ENCODE results near the gene FAM227A. TPM values are rescaled to one million over a fixed set of nuclear protein-coding genes. Genes with fewer than 3 reads are reported as not detected.
A peak's percentile ranks its signal among the peaks of the same experiment; 100 is the strongest.

Gene FAM227A
- total RNA-seq: 1 to 10 TPM; 5.9 to 8.8 TPM
- polyA plus RNA-seq (ENCODE audit: insufficient read length in 2 of 2): 1 to 10 TPM; 6.5 to 9.4 TPM
- long read RNA-seq, donor 1: 0 reads
- long read RNA-seq, donor 2: 0 reads
- long read RNA-seq, donor 3: 0 reads
- long read RNA-seq, donor 4: 0 reads

DNA sequence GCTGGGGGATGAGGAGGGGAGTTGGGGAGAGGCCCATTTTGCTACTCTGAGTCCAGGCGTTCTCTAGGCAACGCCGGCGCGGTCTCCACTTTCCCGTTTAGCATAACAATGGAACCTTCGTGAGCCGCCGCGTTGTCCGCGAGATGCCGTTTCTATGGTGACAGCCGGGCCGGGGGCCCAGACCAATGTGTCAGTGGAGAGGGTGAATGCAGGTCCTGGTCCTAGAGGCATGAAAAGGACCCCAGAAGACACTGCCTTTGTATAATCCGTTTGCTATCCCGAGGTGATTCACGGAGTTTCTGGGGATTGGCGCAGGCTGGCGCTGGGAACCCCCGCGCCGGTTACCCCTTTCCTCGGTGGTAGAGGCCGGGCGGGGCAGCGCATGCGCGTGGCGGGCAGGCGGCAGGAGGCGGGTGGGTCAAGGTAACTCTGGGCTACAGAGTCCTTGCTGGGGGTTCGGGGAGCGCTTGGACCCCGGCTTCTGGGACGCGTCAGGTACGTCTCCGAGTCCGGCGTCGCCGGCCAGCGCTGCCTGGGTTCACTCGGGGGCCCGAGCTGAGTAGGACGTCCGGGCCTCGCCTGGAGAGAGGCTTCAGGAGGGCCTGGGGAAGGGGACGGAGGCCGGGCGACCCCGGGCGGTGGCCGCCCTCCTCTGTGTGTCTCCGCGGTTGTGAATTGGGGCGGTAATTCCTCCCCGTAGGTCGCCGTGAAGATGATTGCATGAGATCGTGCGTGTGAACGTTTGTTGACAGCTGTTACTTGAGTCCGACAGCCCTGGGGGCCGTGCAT, at the start of gene FAM227A, which contains the start of gene CBY1:
Gene FAM227A (minus strand): TSS at position 137 of the 789 bp plus-strand sequence. CDS start 6,224 bp downstream, outside the sequence.
Gene CBY1 (plus strand): TSS at position 383 of the 789 bp plus-strand sequence. CDS start 11,417 bp downstream, outside the sequence.
- Histone ChIP-seq H3K27me3 (ENCODE audit: control insufficient read depth, insufficient read depth, low read length) (no peaks in the 10 kb centered on the region), H3K27ac (ENCODE audit: low read depth, low read length) (peak within 1 kb of the TSS; percentile 83), H3K4me3 (ENCODE audit: low read depth, low read length) (peak within 1 kb of the TSS; percentile 85), H3K9me3 (ENCODE audit: control insufficient read depth, insufficient read depth, low read length) (no peaks in the 10 kb centered on the region), H3K36me3 (ENCODE audit: control insufficient read depth, insufficient read depth, low read length) (peaks cover 6% of the 10 kb centered on the region), H3K4me1 (ENCODE audit: control insufficient read depth, insufficient read depth, low read length) (peaks cover 18% of the 10 kb centered on the region)
- DNase-seq (ENCODE audit: low read depth in 4 of 6, low spot score in 6 of 6): peak; percentile 86 to 97 (median 90)
- 0% methylated on average over 64 of the region's 66 CpGs for WGBS (ENCODE audit: insufficient coverage)

DNA sequence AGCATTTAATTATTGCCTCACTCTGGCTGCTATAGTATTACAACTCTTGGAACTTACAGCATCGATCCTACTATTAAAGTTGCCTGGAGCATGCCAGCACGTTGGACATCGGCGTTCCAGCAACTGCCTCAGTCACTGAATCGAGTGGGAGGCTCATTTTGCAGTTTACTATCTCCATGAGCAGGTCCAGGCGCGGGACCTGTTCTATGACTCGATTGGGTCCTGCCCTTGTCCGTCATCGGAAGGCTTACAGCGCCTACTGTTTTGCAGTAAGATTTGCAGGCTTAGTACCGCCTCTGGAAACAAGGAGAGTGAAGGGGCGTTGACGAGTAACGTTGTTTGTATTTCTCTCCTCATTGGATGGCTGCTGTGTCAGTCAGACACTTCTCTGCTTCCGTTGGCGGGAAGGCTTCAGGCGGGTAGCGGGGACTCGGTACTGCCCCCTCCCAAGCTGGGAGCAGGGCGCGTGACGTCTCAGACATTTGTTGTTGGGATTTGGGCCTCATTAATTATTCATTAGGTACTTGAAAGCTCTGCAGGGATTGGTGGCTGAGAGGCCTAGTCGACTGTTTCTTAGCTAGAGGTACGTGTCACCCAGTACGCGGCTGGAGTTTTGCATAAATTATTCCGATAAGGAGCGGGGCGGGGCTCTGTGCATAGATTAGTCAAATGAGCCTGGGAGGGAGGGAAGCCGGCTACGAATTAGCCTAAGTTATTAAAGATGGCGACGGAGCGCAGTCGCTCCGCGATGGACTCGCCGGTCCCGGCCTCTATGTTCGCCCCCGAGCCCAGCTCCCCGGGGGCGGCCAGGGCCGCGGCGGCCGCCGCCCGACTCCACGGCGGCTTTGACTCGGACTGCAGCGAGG, 49.3 kb upstream of the FAM227A start, which contains the start of gene GTPBP1:
Gene GTPBP1 (plus strand): TSS at position 710 of the 866 bp plus-strand sequence. CDS start 12 bp downstream, at position 722.
- H3K36me3 ChIP-seq (ENCODE audit: control insufficient read depth, insufficient read depth, low read length): peaks cover 4% of the 10 kb centered on the region
- peaks cover 10% of the 10 kb centered on the region for H3K4me1 ChIP-seq (ENCODE audit: control insufficient read depth, insufficient read depth, low read length)
- DNase-seq (ENCODE audit: low read depth in 4 of 6, low spot score in 6 of 6): peak; percentile 100
- no peaks in the 10 kb centered on the region for H3K27me3 ChIP-seq (ENCODE audit: control insufficient read depth, insufficient read depth, low read length)
- under 1% methylated on average over 55 of the region's 55 CpGs for WGBS (ENCODE audit: insufficient coverage)
- peak within 1 kb of the TSS; percentile 82 for H3K4me3 ChIP-seq (ENCODE audit: low read depth, low read length)
- peak within 1 kb of the TSS; percentile 92 for H3K27ac ChIP-seq (ENCODE audit: low read depth, low read length)
- H3K9me3 ChIP-seq (ENCODE audit: control insufficient read depth, insufficient read depth, low read length): no peaks in the 10 kb centered on the region

DNA sequence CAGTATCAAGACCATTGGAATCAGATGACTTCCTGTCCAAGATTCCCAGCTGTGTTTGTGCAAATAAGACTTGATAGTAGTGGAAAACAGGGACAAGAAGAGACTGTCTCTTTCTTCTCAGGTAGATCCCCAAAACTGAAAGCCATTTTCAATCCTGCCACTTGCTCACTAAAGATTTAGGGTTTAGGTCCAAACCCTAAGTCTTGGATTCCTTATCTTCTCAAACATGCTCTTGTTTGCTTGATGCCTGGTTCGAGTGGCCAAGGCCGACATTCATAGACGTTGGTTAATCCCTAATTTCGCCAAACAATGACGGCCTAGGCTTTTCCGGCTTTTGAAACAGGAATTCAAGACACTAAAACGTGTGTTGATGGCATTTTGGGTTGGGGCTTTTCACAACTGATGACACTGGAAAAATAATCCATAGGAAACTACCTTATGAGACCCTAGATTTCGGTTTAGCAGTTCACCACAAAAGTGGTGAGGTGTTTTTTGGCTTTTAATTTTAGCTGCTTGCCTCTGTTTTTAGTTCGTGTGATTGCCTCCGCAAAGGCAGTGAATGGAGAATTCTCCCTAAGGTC, 48.6 kb upstream of the FAM227A start:
- peak overlapping the region; percentile 82 for H3K4me3 ChIP-seq (ENCODE audit: low read depth, low read length)
- 44% methylated on average over 2 of the region's 10 CpGs for WGBS (ENCODE audit: insufficient coverage)
- no peaks in the 10 kb centered on the region for H3K9me3 ChIP-seq (ENCODE audit: control insufficient read depth, insufficient read depth, low read length)
- H3K27me3 ChIP-seq (ENCODE audit: control insufficient read depth, insufficient read depth, low read length): no peaks in the 10 kb centered on the region
- peaks cover 4% of the 10 kb centered on the region for H3K36me3 ChIP-seq (ENCODE audit: control insufficient read depth, insufficient read depth, low read length)
- peak overlapping the region; percentile 92 for H3K27ac ChIP-seq (ENCODE audit: low read depth, low read length)
- DNase-seq (ENCODE audit: low read depth in 4 of 6, low spot score in 6 of 6): no peak
- peaks cover 11% of the 10 kb centered on the region for H3K4me1 ChIP-seq (ENCODE audit: control insufficient read depth, insufficient read depth, low read length)

DNA sequence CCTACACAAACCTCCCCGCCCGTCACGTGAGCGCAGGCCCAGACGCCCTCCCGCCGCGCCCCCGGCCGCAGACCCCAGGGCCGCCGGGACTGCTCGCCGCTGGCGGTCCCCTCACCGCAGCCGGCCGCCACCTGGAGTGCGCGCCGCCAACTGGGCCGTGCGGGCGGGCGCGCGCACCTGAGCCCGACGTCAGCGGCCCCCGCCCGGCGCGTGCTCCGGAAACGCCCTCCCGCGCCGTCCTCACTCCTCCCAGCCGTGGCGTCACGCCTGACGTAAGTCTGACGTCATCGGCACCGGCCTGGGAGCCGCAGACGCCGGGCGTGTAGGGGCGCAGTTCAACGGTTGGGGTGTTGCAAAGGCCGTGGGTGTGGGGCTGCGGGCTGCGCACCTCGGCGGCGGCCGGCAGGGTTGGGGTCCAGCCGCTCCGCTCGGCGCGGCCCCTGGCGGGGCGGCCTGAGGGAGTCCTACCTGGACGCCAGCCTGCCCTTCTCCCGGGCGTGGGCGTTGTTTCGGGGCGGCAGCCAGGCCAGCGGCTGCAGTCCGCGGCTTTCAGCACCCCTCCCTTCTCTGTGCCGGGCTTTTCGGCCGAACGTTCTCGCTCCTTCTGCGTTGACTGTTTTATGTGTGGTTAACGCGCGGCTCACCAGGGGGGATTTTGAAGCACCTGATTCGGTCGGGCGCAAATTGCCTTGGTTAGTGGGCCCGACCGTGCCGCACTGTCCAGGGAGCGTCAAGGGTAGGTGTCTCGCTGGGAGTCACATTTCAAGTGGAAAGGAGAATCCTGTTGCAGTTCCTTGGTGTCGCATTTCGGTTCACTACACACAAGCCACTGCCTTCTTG, 44.8 kb upstream of the FAM227A start, which contains the start of gene JOSD1:
Gene JOSD1 (minus strand): TSS at position 155 of the 840 bp plus-strand sequence. CDS start 956 bp downstream, outside the sequence.
- peak; percentile 80 to 98 (median 92) for DNase-seq (ENCODE audit: low read depth in 4 of 6, low spot score in 6 of 6)
- Histone ChIP-seq H3K4me3 (ENCODE audit: low read depth, low read length) (peak within 1 kb of the TSS; percentile 81), H3K36me3 (ENCODE audit: control insufficient read depth, insufficient read depth, low read length) (no peaks in the 10 kb centered on the region), H3K27me3 (ENCODE audit: control insufficient read depth, insufficient read depth, low read length) (no peaks in the 10 kb centered on the region), H3K27ac (ENCODE audit: low read depth, low read length) (peak within 1 kb of the TSS; percentile 85), H3K4me1 (ENCODE audit: control insufficient read depth, insufficient read depth, low read length) (peaks cover 23% of the 10 kb centered on the region), H3K9me3 (ENCODE audit: control insufficient read depth, insufficient read depth, low read length) (no peaks in the 10 kb centered on the region)
- WGBS (ENCODE audit: insufficient coverage): under 1% methylated on average over 90 of the region's 94 CpGs

DNA sequence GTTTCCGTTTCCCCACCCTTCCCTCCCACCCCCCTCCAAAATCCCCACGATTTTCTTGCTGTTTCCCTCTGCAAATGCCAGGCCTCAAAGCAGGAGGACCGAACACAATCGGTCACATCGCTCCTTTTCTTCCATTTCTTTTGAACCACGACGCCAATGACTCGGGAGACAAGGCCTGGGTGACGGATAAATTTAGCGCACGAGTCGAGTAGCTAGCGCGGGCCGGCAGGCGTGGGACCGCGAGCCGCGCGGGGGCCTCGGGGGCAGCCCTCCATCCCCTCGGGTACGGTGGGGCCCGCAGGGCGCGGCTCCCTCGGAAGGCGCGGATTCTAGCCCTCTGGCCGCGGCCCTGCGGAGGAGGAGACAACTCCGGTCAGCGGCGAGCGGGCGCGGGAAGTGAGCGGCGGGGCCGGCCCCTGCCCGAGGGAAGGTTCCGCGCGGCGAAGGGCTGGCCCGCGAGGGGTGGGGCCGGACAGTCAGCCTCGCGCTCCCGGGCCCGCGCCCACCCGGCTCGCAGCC, 44.1 kb upstream of the FAM227A start:
- no peaks in the 10 kb centered on the region for H3K27me3 ChIP-seq (ENCODE audit: control insufficient read depth, insufficient read depth, low read length)
- no peaks in the 10 kb centered on the region for H3K36me3 ChIP-seq (ENCODE audit: control insufficient read depth, insufficient read depth, low read length)
- peak in 2 of 6 donors; percentile 6 to 55 for DNase-seq (ENCODE audit: low read depth in 4 of 6, low spot score in 6 of 6)
- peak overlapping the region; percentile 73 for H3K27ac ChIP-seq (ENCODE audit: low read depth, low read length)
- under 1% methylated on average over 57 of the region's 57 CpGs for WGBS (ENCODE audit: insufficient coverage)
- H3K9me3 ChIP-seq (ENCODE audit: control insufficient read depth, insufficient read depth, low read length): no peaks in the 10 kb centered on the region
- peak overlapping the region; percentile 81 for H3K4me3 ChIP-seq (ENCODE audit: low read depth, low read length)
- peaks cover 23% of the 10 kb centered on the region for H3K4me1 ChIP-seq (ENCODE audit: control insufficient read depth, insufficient read depth, low read length)

DNA sequence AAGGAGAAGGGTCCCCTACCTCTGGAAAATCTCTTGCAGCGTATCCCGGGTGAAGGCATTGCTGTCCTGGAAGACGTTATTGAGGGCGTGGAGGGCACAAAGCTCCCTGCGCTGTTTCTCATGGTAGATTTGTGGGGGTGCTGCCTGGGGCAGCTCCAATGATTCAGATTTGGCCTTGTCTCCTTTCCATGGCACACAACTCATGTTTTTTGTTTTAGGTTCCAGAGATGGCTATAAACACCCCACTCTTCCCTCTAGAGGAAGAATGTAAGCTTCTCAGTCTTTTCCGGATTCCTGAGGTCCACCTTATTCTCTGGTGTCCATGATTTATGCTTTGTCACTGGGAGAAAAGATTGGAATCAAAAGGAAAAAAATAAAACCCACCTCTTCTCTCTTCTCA, 43.6 kb upstream of the FAM227A start:
- H3K9me3 ChIP-seq (ENCODE audit: control insufficient read depth, insufficient read depth, low read length): no peaks in the 10 kb centered on the region
- H3K4me1 ChIP-seq (ENCODE audit: control insufficient read depth, insufficient read depth, low read length): peaks cover 23% of the 10 kb centered on the region
- H3K36me3 ChIP-seq (ENCODE audit: control insufficient read depth, insufficient read depth, low read length): peaks cover under 1% of the 10 kb centered on the region
- 6% methylated on average over 5 of the region's 6 CpGs for WGBS (ENCODE audit: insufficient coverage)
- H3K4me3 ChIP-seq (ENCODE audit: low read depth, low read length): peak overlapping the region; percentile 81
- H3K27me3 ChIP-seq (ENCODE audit: control insufficient read depth, insufficient read depth, low read length): no peaks in the 10 kb centered on the region
- peak overlapping the region; percentile 73 for H3K27ac ChIP-seq (ENCODE audit: low read depth, low read length)
- DNase-seq (ENCODE audit: low read depth in 4 of 6, low spot score in 6 of 6): peak in 2 of 6 donors; percentile 21 to 49

DNA sequence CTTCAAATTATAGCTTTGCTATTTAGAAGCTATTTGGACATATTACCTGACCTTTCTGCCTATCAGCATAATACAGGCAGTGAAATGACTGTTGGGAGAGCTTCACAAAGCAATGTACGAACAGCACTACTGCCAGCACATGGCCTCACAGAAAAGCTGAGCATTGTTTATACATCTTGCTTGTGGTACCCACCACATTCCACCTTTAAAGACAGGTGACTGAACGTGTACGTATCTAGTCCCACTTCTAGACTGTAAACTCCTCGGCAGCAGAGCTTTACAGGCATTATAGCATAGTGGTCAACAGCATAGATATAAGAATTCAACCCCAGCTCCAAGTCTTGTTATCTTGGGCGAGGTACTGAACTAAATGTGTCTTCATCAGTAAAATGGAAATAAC, 43.0 kb upstream of the FAM227A start:
- Histone ChIP-seq H3K27me3 (ENCODE audit: control insufficient read depth, insufficient read depth, low read length) (no peaks in the 10 kb centered on the region), H3K9me3 (ENCODE audit: control insufficient read depth, insufficient read depth, low read length) (no peaks in the 10 kb centered on the region), H3K4me1 (ENCODE audit: control insufficient read depth, insufficient read depth, low read length) (peaks cover 23% of the 10 kb centered on the region), H3K27ac (ENCODE audit: low read depth, low read length) (peak overlapping the region; percentile 73), H3K36me3 (ENCODE audit: control insufficient read depth, insufficient read depth, low read length) (peaks cover 7% of the 10 kb centered on the region), H3K4me3 (ENCODE audit: low read depth, low read length) (peak overlapping the region; percentile 81)
- no peak for DNase-seq (ENCODE audit: low read depth in 4 of 6, low spot score in 6 of 6)
- 79% methylated on average over 3 of the region's 5 CpGs for WGBS (ENCODE audit: insufficient coverage)

DNA sequence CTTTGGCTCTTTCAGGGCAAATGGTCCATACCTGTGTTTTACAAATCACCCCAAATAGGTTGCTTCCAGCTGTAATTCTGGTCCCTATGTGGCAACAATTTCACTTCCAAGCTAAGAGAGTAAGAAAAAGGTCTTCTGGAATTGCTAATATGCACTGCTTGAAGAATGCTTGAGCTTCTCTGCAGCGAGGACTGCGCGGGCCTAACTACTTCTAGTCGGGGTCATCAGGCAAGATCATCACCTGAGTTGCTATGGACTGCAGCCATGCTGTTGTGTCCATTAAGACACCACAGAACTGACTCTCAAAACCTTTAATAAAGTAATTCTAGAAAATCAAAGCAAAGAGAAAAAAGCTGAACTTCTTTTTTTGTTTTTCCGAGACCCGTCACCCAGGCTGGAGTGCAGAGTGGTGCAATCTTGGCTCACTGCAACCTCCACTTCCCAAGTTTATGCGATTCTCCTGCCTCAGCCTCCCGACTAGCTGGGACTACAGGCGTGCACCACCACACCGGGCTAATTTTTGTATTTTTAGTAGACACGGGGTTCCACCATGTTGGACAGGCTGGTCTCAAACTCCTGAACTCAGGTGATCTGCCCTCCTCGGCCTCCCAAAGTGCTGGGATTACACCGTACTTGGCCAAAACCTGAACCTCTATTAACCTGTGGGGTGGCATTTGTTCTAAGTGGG, 42.4 kb upstream of the FAM227A start:
- Histone ChIP-seq H3K4me3 (ENCODE audit: low read depth, low read length) (no peak overlapping the region), H3K36me3 (ENCODE audit: control insufficient read depth, insufficient read depth, low read length) (peaks cover 9% of the 10 kb centered on the region), H3K27ac (ENCODE audit: low read depth, low read length) (no peak overlapping the region), H3K9me3 (ENCODE audit: control insufficient read depth, insufficient read depth, low read length) (no peaks in the 10 kb centered on the region), H3K4me1 (ENCODE audit: control insufficient read depth, insufficient read depth, low read length) (peaks cover 23% of the 10 kb centered on the region), H3K27me3 (ENCODE audit: control insufficient read depth, insufficient read depth, low read length) (no peaks in the 10 kb centered on the region)
- DNase-seq (ENCODE audit: low read depth in 4 of 6, low spot score in 6 of 6): no peak
- WGBS (ENCODE audit: insufficient coverage): 90% methylated on average over 13 of the region's 13 CpGs
